NB4 (cell line): Measurements from ENCODE around the gene CTAG2.
"Not testable (repeated sequence)": the region's sequence is repeated elsewhere in the genome, so short reads cannot be mapped to it uniquely, and the experiment has no call there.

Experiments used
- CTCF ChIP-seq: IDR thresholded peaks from one replicate; pipeline ENCODE4 v1.5.1; 2012; ENCODE audit warnings: low read depth, low read length
- MYC ChIP-seq: IDR thresholded peaks from 2 replicates; pipeline ENCODE4 v1.6.1; 2011; ENCODE audit warnings: low read depth, low read length
- POLR2A ChIP-seq: IDR thresholded peaks from 2 replicates; pipeline ENCODE4 v1.6.1; 2011; ENCODE audit warnings: mild to moderate bottlenecking; ENCODE audit not compliant: insufficient read length; ENCODE audit errors: extremely low read depth

GRCh38 chrX:154620767-154621414 lies 32.5 kb downstream of the CTAG2 start:
- not testable (repeated sequence) for TF ChIP-seq CTCF, POLR2A, MYC
